Measurements from ENCODE around the gene OR10T2.

DNA sequence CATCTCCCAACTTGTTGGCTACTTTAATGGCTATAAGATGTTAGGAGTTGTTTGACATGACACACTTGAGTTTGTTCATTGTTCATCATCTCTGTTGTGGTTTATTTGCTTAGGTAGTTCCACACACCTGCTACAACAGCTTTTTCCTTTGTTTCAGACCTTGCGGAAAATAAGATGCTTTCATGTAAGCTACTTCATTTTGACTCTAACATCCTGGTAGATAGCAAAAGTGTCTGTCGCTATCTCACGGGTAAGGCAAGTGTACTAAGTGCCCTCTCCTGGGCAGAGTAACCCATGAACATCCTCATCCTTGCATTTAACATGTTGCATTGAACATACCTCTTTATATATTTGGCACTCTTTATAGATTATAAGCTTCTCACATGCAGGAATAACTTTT lies 1.6 kb upstream of the OR10T2 start:
- no peak for TF ChIP-seq POLR2A (IDR thresholded peaks at IDR 0.05)
- no peak for TF ChIP-seq EP300 (IDR thresholded peaks at IDR 0.05)
- TF ChIP-seq, protein P1, sequence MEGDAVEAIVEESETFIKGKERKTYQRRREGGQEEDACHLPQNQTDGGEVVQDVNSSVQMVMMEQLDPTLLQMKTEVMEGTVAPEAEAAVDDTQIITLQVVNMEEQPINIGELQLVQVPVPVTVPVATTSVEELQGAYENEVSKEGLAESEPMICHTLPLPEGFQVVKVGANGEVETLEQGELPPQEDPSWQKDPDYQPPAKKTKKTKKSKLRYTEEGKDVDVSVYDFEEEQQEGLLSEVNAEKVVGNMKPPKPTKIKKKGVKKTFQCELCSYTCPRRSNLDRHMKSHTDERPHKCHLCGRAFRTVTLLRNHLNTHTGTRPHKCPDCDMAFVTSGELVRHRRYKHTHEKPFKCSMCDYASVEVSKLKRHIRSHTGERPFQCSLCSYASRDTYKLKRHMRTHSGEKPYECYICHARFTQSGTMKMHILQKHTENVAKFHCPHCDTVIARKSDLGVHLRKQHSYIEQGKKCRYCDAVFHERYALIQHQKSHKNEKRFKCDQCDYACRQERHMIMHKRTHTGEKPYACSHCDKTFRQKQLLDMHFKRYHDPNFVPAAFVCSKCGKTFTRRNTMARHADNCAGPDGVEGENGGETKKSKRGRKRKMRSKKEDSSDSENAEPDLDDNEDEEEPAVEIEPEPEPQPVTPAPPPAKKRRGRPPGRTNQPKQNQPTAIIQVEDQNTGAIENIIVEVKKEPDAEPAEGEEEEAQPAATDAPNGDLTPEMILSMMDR (IDR thresholded peaks at IDR 0.05): no peak
